ENCODE data around the gene NAPSA. TPM values are rescaled to one million over a fixed set of nuclear protein-coding genes. Genes with fewer than 3 reads are reported as not detected.
"Not testable (repeated sequence)": the region's sequence is repeated elsewhere in the genome, so short reads cannot be mapped to it uniquely, and the experiment has no call there.

NAPSA gene
- total RNA-seq, 1 donor, result not detected

DNA sequence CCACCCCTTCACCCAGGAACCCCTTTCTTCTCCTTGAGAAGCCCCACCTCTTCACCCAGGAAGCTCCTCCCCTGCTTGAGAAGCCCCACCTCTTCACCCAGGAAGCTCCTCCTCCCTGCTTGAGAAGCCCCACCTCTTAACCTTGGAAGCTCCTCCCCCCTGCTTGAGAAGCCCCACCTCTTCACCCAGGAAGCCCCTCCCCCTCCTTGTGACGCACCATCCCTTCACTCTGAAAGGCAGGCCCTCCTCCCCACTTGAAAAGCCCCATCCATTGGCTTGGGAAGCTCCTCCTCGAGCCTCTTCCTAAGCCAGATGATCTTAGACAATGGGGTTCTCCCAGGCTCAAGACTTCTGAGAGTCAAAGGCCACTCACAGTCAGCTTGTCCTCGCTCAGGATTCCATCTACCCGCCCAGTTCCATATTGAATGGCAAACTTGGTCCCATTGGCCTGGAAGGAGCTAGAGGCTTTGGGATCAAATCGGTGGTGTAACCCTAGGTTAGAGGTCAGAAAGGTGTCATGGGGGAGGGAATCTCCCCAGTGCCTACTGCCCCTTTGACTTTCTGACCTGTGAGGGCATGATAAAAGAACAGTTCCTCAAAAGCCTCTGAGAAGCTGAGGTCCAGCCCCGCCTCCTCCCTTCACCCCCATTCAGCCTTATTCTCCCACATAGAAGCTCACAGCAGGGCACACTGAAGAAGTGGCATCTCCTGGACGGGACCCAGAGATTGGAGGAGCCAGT lies 4.0 kb downstream of the NAPSA start:
- no peak overlapping the region for H3K4me3 ChIP-seq (ENCODE audit: low read depth, low read length)
- TF ChIP-seq, protein P1, sequence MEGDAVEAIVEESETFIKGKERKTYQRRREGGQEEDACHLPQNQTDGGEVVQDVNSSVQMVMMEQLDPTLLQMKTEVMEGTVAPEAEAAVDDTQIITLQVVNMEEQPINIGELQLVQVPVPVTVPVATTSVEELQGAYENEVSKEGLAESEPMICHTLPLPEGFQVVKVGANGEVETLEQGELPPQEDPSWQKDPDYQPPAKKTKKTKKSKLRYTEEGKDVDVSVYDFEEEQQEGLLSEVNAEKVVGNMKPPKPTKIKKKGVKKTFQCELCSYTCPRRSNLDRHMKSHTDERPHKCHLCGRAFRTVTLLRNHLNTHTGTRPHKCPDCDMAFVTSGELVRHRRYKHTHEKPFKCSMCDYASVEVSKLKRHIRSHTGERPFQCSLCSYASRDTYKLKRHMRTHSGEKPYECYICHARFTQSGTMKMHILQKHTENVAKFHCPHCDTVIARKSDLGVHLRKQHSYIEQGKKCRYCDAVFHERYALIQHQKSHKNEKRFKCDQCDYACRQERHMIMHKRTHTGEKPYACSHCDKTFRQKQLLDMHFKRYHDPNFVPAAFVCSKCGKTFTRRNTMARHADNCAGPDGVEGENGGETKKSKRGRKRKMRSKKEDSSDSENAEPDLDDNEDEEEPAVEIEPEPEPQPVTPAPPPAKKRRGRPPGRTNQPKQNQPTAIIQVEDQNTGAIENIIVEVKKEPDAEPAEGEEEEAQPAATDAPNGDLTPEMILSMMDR (IDR thresholded peaks at IDR 0.05; ENCODE audit: insufficient read depth, low read length), result no peak
- DNase-seq (ENCODE audit: low read depth), result no peak

DNA sequence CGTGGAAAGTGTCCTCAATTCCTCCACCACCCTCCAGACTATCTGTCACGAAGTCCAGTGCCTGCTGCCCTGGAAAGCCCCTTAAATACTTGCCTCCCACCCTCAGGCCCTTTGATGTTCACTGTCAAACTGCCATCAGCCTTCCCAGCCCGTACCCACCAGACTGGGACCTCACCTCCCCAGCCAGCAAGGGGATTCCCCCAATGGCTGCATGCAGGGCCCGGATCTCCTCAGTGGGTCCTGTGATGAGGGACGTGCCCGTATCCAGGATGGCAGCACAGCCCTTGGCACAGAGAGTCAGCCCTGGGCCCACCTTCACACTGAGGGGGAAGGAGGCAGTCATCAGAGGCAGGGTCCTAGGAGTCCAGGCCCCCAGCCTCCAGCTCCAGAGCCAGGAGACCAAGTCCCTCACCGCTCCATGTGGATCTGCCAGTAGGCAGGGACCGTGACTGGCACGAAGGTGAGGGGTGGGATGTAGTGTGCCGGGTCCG lies 6.1 kb downstream of the NAPSA start:
- TF ChIP-seq, protein P1 (IDR thresholded peaks at IDR 0.05; ENCODE audit: insufficient read depth, low read length), result no peak
- DNase-seq (ENCODE audit: low read depth), result no peak
- H3K4me3 ChIP-seq (ENCODE audit: low read depth, low read length), result no peak overlapping the region

DNA sequence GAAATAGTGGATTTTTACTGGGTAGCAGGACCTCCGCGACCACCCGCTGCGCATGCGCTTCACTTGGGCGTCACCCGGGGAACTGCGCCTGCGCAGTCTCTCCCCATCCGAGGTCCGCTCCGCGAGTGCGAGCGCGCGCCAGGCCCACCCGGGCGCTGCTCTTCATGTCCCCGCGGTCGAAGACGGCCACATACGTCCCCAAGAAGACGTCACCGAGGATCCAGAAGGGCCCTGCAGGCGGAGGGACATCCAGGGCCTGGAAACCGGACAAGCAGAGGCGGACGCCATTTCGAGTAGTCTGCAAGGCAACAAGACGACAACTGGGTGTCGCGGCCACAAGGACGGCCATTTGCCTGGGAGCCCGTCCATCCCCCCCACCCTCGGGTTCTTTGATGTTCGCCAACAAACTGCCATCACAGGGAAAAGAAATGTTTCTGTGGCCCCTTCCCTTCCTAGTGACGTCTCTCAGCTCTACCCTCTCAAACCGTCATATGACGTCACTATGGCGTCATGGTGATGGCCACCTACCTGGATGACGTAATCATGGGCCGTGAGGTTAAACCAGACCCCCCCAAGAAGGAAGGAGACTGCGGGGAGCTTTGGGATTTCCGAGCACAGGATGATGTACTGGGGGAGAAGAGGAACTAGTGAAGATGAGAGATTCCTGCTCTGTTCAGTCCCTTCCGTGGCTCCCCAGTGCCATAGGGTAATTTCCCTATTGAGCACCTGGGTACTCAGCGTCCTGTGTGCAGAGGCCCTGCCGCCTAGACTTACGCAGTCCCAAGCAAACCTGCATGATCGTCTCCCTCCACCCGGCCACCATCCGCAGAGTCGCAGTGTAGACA lies 6.7 kb downstream of the NAPSA start:
- peak; percentile 46 for DNase-seq (ENCODE audit: low read depth)
- H3K4me3 ChIP-seq (ENCODE audit: low read depth, low read length), result peak overlapping the region; percentile 50
- TF ChIP-seq, protein P1 (IDR thresholded peaks at IDR 0.05; ENCODE audit: insufficient read depth, low read length), result no peak

DNA sequence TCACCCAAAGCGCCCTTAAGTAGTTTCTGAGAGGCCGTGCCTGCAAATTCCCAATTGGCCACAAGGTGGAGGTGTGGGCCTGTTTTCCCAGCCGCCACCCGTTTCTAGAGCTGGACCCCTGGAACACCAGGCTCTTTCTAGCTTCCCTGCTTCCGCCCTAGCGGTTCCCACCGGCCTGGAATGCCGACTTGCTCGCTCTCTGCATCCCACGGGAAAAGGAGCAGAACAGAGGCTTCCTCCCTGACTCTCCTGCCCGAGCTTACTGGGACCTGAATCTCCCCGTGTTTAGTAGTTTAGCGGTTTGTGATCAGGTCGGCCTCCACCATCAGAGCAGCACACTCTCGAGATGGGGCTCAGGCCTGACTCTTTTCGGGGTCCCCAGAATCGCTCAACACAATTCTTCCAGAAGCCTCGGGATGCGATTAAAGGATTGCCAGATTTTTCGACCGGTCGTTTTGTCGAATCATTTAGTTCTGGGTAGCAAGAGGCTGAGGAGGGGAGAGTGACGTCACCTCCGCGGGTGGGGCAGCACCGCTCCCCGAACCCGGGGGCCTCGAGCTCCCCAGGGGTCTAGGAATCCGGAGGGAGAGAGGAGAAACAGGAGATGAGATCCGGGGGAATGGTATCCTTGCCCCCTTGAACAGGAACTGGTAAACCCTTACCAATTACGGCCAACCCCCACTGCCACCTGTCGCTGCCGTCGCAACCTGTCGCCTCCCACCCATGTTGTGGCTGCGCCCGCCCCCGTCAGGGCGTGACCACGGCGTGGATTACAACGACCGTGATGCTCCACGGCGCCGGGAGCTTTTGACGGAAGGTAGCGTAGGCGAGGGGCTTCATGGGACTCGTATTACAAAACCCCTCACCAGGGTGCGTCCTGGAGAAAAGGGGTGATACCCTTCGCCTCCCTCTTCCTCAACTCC lies 8.0 kb downstream of the NAPSA start:
- TF ChIP-seq, protein P1 (IDR thresholded peaks at IDR 0.05; ENCODE audit: insufficient read depth, low read length), result peak; percentile 81
- peak overlapping the region; percentile 56 for H3K4me3 ChIP-seq (ENCODE audit: low read depth, low read length)
- peak; percentile 67 for DNase-seq (ENCODE audit: low read depth)

DNA sequence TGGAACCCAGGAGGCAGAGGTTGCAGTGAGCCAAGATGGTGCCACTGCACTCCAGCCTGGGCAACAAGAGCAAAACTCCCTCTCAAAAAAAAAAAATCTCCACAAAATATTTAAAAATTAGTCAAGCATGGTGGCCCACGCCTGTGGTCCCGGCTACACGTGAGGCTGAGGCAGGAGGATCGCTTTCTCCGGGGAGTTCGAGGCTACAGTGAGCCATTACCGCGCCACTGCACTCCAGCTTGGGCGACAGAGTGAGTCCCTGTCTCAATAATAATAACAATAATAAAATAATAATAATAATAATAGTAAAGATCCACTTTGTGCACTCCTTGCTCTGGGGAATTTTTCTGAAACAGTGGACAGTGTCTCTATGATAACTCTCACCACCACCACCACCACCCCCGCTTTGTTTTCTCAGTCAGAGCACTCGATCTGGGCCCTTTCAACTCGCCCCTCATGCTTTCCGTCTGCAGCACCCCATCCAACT lies 8.7 kb downstream of the NAPSA start:
- DNase-seq (ENCODE audit: low read depth), result no peak
- TF ChIP-seq, protein P1 (IDR thresholded peaks at IDR 0.05; ENCODE audit: insufficient read depth, low read length), result no peak
- H3K4me3 ChIP-seq (ENCODE audit: low read depth, low read length), result no peak overlapping the region

DNA sequence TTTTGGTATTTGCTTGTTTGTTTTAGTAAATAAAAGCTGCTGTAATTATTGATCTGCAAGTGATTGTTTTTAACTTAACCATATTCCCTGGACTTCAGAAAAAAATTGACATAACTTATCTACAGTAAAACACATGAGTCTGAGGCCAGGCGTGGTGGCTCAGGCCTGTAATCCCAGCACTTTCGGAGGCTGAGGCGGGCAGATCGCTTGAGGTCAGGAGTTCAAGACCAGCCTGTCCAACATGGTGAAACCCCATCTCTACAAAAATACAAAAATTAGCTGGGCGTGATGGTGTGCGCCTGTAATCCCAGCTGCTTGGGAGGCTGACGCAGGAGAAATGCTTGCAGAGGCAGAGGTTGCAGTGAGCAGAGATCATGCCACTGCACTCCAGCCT lies 12.0 kb downstream of the NAPSA start:
- H3K4me3 ChIP-seq (ENCODE audit: low read depth, low read length); DNase-seq (ENCODE audit: low read depth): not testable (repeated sequence)

All from fibroblast of the aortic adventitia (primary cell).